Tongue (tissue), 2 donors: Measurements from ENCODE around the gene WDR5. TPM values are rescaled to one million over a fixed set of nuclear protein-coding genes. Genes with fewer than 3 reads are reported as not detected.

Source experiments
- DNase-seq: peaks from one replicate; pipeline ENCODE4 v3.0.0-alpha.2; 2015
- total RNA-seq: library from RNA; depleted of rRNA; stranded (reverse); fragments of >200 nt; gene quantifications from one replicate; pipeline ENCODE4 v1.2.3, GENCODE V29; 2014

The WDR5 gene
- total RNA-seq, 1 donor from 2014 or later: 37.5 TPM

- peak; percentile 52 for DNase-seq
Observed at GRCh38 chr9:134189145-134189469, 53.2 kb downstream of the WDR5 start.

DNA sequence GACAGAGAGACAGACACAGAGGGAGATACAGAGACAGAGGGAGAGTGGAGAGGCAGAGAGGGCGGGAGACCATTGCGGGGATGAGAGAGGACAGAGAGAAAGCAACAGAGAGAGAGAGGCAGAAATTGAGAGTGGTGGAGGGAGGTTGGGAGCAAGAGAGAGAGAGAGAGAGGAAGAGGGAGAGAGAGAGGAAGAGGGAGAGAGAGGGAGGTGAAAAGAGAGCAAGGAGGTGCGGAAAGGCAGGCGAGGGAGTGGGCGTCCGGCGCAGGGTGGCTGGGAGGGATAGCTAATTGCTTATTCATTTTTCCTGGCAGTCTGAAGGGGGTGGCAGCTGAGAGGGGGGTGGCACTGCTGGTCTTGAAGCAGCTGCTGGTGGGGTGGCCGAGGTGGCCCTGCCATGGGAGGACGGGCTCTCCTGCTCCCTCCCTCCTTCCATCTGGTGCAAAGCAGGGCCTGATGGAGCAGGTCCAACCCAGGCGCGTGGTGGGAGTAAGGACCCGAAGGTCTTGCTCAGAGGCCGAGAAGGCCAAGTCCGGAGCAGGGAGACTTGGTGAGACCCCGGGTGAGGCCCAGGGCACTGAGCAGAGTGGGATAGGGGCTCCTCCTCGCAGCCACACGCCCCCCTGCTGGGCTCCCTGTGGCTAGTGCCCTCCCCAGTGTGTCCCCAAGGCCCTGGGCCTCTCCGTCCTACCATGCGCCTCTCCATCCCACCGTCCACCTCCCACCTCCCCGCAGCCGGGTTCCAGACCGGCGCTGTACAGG lies 53.8 kb downstream of the WDR5 start:
- DNase-seq: peak; percentile 91

DNA sequence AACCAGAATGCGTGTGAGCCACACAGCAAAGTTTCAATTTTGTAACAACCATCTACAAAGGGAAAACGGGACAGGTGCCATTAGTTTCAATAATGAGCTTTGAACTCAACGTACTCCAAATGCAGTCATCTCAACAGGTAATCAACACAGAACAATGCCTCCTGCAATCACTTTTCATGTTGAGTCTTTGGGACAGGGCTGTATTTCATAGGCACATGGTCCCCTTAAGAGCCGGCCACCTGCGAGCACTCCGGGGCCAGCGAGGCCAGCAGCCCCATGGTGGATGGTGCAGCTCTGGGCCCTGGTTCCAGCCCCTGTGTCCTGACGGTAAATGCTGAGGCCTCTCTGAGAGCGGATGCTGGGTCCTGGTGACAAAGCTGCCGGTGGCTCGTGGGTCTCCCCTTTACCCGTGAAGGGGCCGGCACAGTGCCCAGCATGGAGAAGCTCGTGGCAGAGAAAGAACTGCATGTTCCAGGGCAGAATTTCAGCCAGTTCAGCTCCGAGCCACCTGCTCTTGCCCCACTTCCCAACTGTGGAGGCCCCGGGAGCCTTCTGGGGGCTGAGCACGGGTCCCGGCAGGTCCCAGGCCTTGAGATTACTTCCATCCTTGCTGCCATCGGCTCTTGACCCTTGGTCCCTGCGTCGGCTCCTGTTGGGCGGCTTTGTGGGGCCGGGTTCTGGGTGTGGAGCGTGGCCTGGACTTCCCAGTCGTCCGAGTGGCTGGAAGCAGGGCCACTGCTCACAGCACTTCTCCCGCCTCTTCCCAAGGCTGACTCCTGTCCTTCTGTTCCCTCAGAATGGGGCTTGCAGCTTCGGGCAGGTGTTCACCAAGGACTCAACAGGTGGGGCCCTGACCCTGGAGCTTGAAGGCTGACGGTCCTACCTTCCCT lies 54.6 kb downstream of the WDR5 start:
- no peak for DNase-seq

DNA sequence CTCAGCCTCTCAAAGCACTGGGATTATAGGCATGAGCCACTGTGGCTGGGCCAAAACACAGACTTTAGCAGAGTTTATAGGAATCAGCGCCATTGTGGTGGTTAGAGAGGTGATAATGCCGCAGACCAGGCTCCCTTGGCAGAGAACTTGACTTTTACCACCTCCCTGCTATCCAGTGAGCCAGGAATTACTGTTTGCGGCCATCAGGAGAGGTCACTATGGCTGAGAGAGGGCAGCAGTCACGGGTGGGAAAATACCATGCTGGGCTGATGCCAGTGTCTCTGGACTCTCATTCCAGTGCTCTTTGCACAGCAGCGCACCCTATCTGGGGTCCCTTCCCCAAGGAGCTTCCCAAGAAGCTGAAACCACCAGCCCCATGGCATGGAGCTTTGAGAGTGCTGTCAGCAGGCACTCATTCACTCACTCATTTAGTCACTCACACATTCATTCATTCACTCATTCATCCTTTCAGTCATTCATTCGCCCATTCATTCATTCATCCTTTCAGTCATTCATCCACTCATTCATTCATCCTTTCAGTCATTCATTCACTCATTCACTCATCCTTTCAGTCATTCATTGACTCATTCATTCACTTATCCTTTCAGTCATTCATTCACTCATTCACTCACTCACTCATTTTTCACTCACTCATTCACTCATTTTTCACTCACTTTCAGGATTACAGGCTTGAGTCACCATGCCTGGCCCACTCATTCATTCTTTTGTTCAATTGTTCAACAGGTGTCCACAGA lies 55.8 kb downstream of the WDR5 start:
- DNase-seq: no peak

- DNase-seq: no peak
Observed at GRCh38 chr9:134192311-134192950, 56.5 kb downstream of the WDR5 start.

- peak; percentile 51 for DNase-seq
Observed at GRCh38 chr9:134192951-134193731, 57.3 kb downstream of the WDR5 start.

DNA sequence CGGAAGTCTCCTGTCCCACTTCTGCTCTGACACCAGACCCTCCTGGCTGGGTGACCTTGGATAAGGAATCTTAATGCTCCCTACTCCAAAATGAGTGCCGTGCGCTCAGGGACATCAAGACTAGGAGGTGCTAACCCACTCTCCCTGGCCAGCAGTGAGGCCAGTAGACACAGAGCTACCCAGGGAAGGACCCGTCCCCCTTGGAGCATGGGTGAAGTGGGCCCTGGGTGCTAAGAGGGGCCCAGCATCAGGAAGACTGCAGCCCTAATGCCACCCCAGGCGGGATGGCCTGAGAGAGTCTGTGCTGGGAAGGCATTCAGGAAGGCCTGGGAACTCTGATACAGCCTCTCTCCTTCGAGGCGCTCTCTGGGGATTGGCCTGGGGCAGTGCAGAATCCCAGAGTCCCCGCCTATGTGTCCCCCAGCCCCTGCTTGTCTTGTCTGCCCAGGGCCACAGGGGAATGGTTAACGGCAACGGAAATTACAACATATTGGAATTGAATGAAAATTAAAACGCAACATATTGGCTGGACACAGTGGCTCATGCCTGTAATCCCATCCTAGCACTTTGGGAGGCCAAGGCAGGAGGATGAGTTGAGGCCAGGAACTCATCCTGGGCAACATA lies 58.1 kb downstream of the WDR5 start:
- DNase-seq: no peak

GRCh38 chr9:134195558-134195957 lies 59.7 kb downstream of the WDR5 start:
- no peak for DNase-seq

GRCh38 chr9:134196911-134197310 lies 61.0 kb downstream of the WDR5 start:
- no peak for DNase-seq

GRCh38 chr9:134198791-134199190 lies 62.9 kb downstream of the WDR5 start:
- DNase-seq: no peak

GRCh38 chr9:134200730-134201129 lies 64.8 kb downstream of the WDR5 start:
- DNase-seq: no peak

DNA sequence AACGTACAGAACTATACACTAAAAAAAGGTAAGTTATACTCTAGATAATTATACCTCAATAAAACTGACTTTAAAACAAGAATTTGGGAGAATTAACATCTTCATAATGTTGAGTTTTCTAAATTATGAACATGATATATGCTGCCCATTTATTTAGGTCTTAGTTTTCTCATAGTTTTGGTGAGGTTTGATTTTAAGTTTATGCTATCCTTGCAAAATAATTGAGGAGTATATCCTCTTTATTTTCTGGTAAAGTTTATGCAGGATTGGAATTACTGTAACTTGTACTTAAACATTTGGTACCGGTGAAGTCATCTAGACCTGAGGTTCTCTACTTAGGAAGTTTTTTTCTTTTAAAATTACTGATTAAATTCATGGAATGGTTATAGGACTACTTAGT lies 67.3 kb downstream of the WDR5 start:
- DNase-seq: no peak

GRCh38 chr9:134204041-134204440 lies 68.2 kb downstream of the WDR5 start:
- DNase-seq: no peak

GRCh38 chr9:134204991-134205578 lies 69.2 kb downstream of the WDR5 start:
- no peak for DNase-seq

- peak; percentile 94 for DNase-seq
Observed at GRCh38 chr9:134205672-134206310, 69.9 kb downstream of the WDR5 start.

- DNase-seq: no peak
Observed at GRCh38 chr9:134206311-134207300, 70.7 kb downstream of the WDR5 start.

DNA sequence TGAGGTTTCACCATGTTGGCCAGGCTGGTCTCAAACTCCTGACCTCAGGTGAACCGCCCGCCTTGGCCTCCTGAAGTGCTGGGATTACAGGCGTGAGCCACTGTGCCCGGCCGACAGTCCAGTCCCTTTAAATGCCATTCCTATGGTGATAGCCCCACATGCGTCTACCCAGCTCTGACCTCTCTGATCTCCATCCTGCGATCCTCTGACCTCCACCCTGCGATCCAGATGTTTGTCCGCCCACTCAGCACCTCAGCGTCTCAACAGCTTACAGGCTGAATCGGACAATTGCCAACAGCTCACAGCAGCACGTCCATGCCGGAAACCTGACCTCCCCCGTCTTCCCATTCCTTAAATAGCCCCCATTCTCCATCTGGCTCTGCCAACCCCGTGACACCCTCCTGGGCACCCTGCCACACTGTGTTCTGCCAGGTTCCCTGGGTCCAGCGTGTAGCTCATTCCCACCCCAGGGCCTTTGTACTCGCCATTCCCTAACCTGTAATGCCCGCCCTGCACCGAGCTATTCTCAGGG lies 72.5 kb downstream of the WDR5 start:
- peak; percentile 64 for DNase-seq

GRCh38 chr9:134208981-134209725 lies 73.3 kb downstream of the WDR5 start:
- no peak for DNase-seq
